ENCODE measurements around the gene TUBB. TPM values are rescaled to one million over a fixed set of nuclear protein-coding genes. Genes with fewer than 3 reads are reported as not detected.

TUBB gene
- total and polyA plus RNA-seq, 2 of the 8 experiments (the other 6 are each of a cell fraction or from before 2014, with no cell fraction given) = 1,880 to 3,022 TPM

DNA sequence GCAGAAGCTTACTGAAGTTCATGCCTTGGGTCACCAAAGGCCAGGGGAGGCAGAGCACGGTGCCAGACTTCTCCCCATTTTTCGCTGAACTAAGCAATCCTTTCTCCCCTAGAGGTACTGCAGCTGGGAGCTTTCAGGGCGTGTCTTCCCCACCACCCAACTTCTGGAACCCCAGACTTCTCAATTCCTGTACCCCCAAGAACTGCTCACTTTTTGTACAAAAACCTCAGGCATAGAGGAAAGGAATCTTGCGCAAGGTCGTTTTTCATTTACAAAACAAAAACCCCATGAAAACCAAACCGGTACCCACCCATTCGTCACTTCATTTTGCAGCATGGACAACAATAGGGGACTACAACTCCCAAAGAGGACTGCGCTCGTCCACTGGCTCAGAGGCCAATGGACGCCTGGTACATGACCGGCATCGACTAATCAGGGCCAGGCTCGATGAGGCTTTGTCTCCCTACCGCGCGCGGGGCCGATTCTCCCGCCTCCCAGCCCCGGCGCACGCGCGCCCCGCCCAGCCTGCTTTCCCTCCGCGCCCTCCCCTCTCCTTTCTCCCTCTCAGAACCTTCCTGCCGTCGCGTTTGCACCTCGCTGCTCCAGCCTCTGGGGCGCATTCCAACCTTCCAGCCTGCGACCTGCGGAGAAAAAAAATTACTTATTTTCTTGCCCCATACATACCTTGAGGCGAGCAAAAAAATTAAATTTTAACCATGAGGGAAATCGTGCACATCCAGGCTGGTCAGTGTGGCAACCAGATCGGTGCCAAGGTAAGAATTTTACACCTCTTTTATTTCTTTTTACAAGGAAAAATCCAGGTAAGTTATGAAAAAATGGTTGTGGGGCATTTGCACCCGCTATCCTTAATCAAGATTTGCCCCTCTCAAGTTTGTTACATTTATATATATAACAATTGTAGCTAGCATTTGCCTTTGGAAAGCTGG, at the start of gene TUBB (continued):
- TF ChIP-seq CHD7 (IDR thresholded peaks at IDR 0.05; ENCODE audit: insufficient replicate concordance, low read length) (no peak), RFX5 (IDR thresholded peaks at IDR 0.05; ENCODE audit: borderline replicate concordance, low read depth, low read length) (no peak), POLR2A (IDR thresholded peaks at IDR 0.05; ENCODE audit: control extremely low read depth in 1 of 2, low read depth in 2 of 2, low read length in 2 of 2) (peak; percentile 88 to 91), SP1 (IDR thresholded peaks at IDR 0.05; ENCODE audit: low read depth, low read length) (peak; percentile 16), MAX (IDR thresholded peaks at IDR 0.05) (peak; percentile 87), CBX5 (IDR thresholded peaks at IDR 0.05; ENCODE audit: low read depth, low read length) (no peak), NRF1 (IDR thresholded peaks at IDR 0.05; ENCODE audit: low read depth, low read length) (peak; percentile 65), CREB1 (IDR thresholded peaks at IDR 0.05) (peak; percentile 69)
- TF ChIP-seq, protein P1, sequence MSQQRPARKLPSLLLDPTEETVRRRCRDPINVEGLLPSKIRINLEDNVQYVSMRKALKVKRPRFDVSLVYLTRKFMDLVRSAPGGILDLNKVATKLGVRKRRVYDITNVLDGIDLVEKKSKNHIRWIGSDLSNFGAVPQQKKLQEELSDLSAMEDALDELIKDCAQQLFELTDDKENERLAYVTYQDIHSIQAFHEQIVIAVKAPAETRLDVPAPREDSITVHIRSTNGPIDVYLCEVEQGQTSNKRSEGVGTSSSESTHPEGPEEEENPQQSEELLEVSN (IDR thresholded peaks at IDR 0.05) = peak; percentile 51; the same call in 1 of the 2 replicates
